HCT116 (cell line): Measurements from ENCODE around the gene TMEM175. TPM values are rescaled to one million over a fixed set of nuclear protein-coding genes. Genes with fewer than 3 reads are reported as not detected.

Experiments
- ATAC-seq: fragments of 200-7000 bp; cut with Tn5 transposase; 2 replicates; pipeline ENCODE4 v1.9.1; 2020; ENCODE audit warnings: mild to moderate bottlenecking, moderate library complexity
- BruUV-seq: library from RNA; stranded (reverse); fragments of 400-500 nt; replicated peaks from 2 replicates; lab custom pipeline; 2021; lab: Mats Ljungman, UMichigan
- CTCF ChIA-PET: fragments of 300-600 bp; sonication (Branson Sonifier 250); formaldehyde crosslinking; loops from one replicate; lab custom pipeline; 2021; ENCODE audit warnings: antibody characterized with exemption; lab: Charles Lee
- POLR2A ChIA-PET: fragments of 300-600, 350-600 bp; sonication (Branson Sonifier 250); formaldehyde crosslinking; loops from one replicate; lab custom pipeline; 2021; ENCODE audit warnings: antibody characterized with exemption; lab: Charles Lee
- RAD21 ChIA-PET, 2 experiments: fragments of 300-600 bp; sonication (Branson Sonifier 250); formaldehyde crosslinking; loops; one replicate each; lab custom pipeline; 2023; ENCODE audit warnings: low total read pairs in 2 of 2; ENCODE audit not compliant: uncharacterized antibody in 2 of 2, unreplicated experiment in 2 of 2, low non-redundant PET in 1 of 2; lab: Charles Lee
- DNase-seq: peaks from one replicate; pipeline ENCODE4 v3.0.0-alpha.2; 2010; ENCODE audit warnings: low read depth, low spot score
- H2AFZ ChIP-seq: fragments of 200-600 bp; shearing (Covaris generic), sonication (generic); 2 replicates; pipeline ENCODE4 v1.6.1; 2017; ENCODE audit warnings: low read depth, mixed run types, mixed read lengths, antibody characterized with exemption, low read length; ENCODE audit not compliant: poor library complexity, severe bottlenecking
- H3K27ac ChIP-seq: 2 replicates; pipeline ENCODE4 v1.5.1; 2012; ENCODE audit warnings: low read depth, low read length
- H3K27me3 ChIP-seq: fragments of 200-600 bp; sonication (generic); 2 replicates; pipeline ENCODE4 v1.6.1; 2016; ENCODE audit warnings: mixed run types, low read length, mixed read lengths; ENCODE audit not compliant: insufficient read depth
- H3K36me3 ChIP-seq, 2 experiments: fragments of 200-500 bp in 1 of 2; fragments of 200-600 bp in 1 of 2; sonication (Bioruptor generic) in 1 of 2; sonication (generic) in 1 of 2; 2 replicates each; pipeline versions ENCODE4 v1.5.1 to v1.6.1; 2014 to 2016; ENCODE audit warnings: low read length in 2 of 2, inconsistent platforms in 1 of 2, mixed read lengths in 1 of 2, mixed run types in 1 of 2; ENCODE audit not compliant: insufficient read depth in 2 of 2, control insufficient read depth in 1 of 2
- H3K4me1 ChIP-seq, 2 experiments: fragments of 200-600 bp in 1 of 2; sonication (generic) in 1 of 2; 2 replicates each; pipeline versions ENCODE4 v1.5.1 to v1.6.1; 2012 to 2017; ENCODE audit warnings: low read length in 2 of 2, inconsistent platforms in 1 of 2, mild to moderate bottlenecking in 1 of 2, mixed read lengths in 1 of 2, mixed run types in 1 of 2, moderate library complexity in 1 of 2; ENCODE audit not compliant: insufficient read depth in 2 of 2, control insufficient read depth in 1 of 2
- H3K4me2 ChIP-seq: fragments of 200-600 bp; sonication (generic); 2 replicates; pipeline ENCODE4 v1.6.1; 2017; ENCODE audit warnings: mixed run types, low read length, mixed read lengths
- H3K4me3 ChIP-seq, 2 experiments: fragments of 200-600 bp in 1 of 2; sonication (generic) in 1 of 2; replicated peaks in 1 of 2; 2 replicates each; pipeline ENCODE4 v1.5.1; 2011 to 2016; ENCODE audit warnings: low read length in 2 of 2, control low read depth in 1 of 2, low read depth in 1 of 2, mild to moderate bottlenecking in 1 of 2, mixed read lengths in 1 of 2, mixed run types in 1 of 2
- H3K79me2 ChIP-seq: fragments of 200-600 bp; sonication (generic); 2 replicates; pipeline ENCODE4 v1.6.1; 2017; ENCODE audit warnings: mild to moderate bottlenecking, mixed run types, low read length, moderate library complexity, mixed read lengths; ENCODE audit not compliant: insufficient read depth
- H3K9ac ChIP-seq: fragments of 200-600 bp; sonication (generic); 2 replicates; pipeline ENCODE4 v1.6.1; 2016; ENCODE audit warnings: low read length, mixed read lengths
- H3K9me2 ChIP-seq: fragments of 200-600 bp; sonication (generic), shearing (Covaris generic); 2 replicates; pipeline ENCODE4 v1.6.1; 2017; ENCODE audit warnings: mixed run types, mild to moderate bottlenecking, moderate library complexity; ENCODE audit not compliant: insufficient read depth
- H3K9me3 ChIP-seq, 2 experiments: fragments of 200-500 bp in 1 of 2; fragments of 200-600 bp in 1 of 2; sonication (Bioruptor generic) in 1 of 2; sonication (generic) in 1 of 2; 2 replicates each; pipeline ENCODE4 v1.6.1; 2014 to 2017; ENCODE audit warnings: low read length in 2 of 2, mixed read lengths in 2 of 2, inconsistent platforms in 1 of 2, low read depth in 1 of 2, mild to moderate bottlenecking in 1 of 2, mixed run types in 1 of 2, moderate library complexity in 1 of 2; ENCODE audit not compliant: control insufficient read depth in 1 of 2, insufficient read depth in 1 of 2
- H4K20me1 ChIP-seq: fragments of 200-600 bp; sonication (generic), shearing (Covaris generic); 2 replicates; pipeline ENCODE4 v1.6.1; 2017; ENCODE audit warnings: mixed run types, mild to moderate bottlenecking, moderate library complexity; ENCODE audit not compliant: insufficient read depth
- CEBPB ChIP-seq: IDR thresholded peaks from 2 replicates; pipeline ENCODE4 v1.6.1; 2012; ENCODE audit warnings: low read depth
- CTCF ChIP-seq, 3 experiments: fragments of 200-600 bp in 1 of 3; sonication (generic) in 1 of 3; IDR thresholded peaks in 2 of 3; conservative IDR thresholded peaks in 1 of 3; 2 replicates each; pipeline ENCODE4 v1.5.1; 2012 to 2017; ENCODE audit warnings: low read depth in 2 of 3, low read length in 2 of 3, antibody characterized with exemption in 1 of 3, borderline replicate concordance in 1 of 3, control low read depth in 1 of 3, mild to moderate bottlenecking in 1 of 3, mixed read lengths in 1 of 3, mixed run types in 1 of 3, moderate library complexity in 1 of 3; ENCODE audit not compliant: insufficient read depth in 1 of 3
- ELF1 ChIP-seq: IDR thresholded peaks from 2 replicates; pipeline ENCODE4 v1.6.1; 2012; ENCODE audit warnings: low read depth, borderline replicate concordance
- EZH2phosphoT487 ChIP-seq: fragments of 200-600 bp; IDR thresholded peaks from 2 replicates; pipeline ENCODE4 v1.6.1; 2018; ENCODE audit warnings: antibody characterized with exemption, borderline replicate concordance
- FOSL1 ChIP-seq: IDR thresholded peaks from 2 replicates; pipeline ENCODE4 v1.6.1; 2012; ENCODE audit warnings: low read depth
- JUND ChIP-seq: IDR thresholded peaks from 2 replicates; pipeline ENCODE4 v1.6.1; 2012
- POLR2A ChIP-seq: IDR thresholded peaks from 2 replicates; pipeline ENCODE4 v1.7.0; 2011; ENCODE audit warnings: borderline replicate concordance; ENCODE audit not compliant: insufficient read depth, insufficient read length; ENCODE audit errors: extremely low read depth
- POLR2AphosphoS5 ChIP-seq: IDR thresholded peaks from 2 replicates; pipeline ENCODE4 v1.6.1; 2011; ENCODE audit warnings: mild to moderate bottlenecking, low read depth, low read length, moderate library complexity
- RAD21 ChIP-seq: IDR thresholded peaks from 2 replicates; pipeline ENCODE4 v1.6.1; 2012; ENCODE audit warnings: low read depth, mild to moderate bottlenecking
- REST ChIP-seq: IDR thresholded peaks from 2 replicates; pipeline ENCODE4 v1.6.1; 2012; ENCODE audit warnings: low read depth
- SP1 ChIP-seq: IDR thresholded peaks from 2 replicates; pipeline ENCODE4 v1.6.1; 2012; ENCODE audit warnings: low read depth
- SRF ChIP-seq: IDR thresholded peaks from 2 replicates; pipeline ENCODE4 v1.6.1; 2012; ENCODE audit warnings: low read depth
- TCF7L2 ChIP-seq: IDR thresholded peaks from 2 replicates; pipeline ENCODE4 v1.7.0; 2011; ENCODE audit warnings: borderline replicate concordance, inconsistent platforms; ENCODE audit not compliant: insufficient read depth, insufficient read length; ENCODE audit errors: extremely low read depth
- YY1 ChIP-seq: IDR thresholded peaks from 2 replicates; pipeline ENCODE4 v1.6.1; 2011; ENCODE audit warnings: low read length, low read depth, moderate library complexity, mild to moderate bottlenecking; ENCODE audit not compliant: insufficient replicate concordance; ENCODE audit errors: extremely low read depth
- ZFX ChIP-seq: fragments of 450-650 bp; IDR thresholded peaks from 2 replicates; pipeline ENCODE4 v1.6.1; 2017
- intact Hi-C: fragments of 100-400 bp; cut with micrococcal nuclease; formaldehyde crosslinking; loops from 2 replicates; pipeline ENCODE4 v1.10.0; 2022
- total RNA-seq: library from RNA; stranded (reverse); gene quantifications from one replicate; pipeline ENCODE4 v1.2.1, GENCODE V29; 2021; ENCODE audit not compliant: unreplicated experiment
- TF ChIP-seq, protein P1 (sequence below): IDR thresholded peaks from 2 replicates; pipeline ENCODE4 v1.6.1; 2012

TMEM175 gene
- total RNA-seq, 1 experiment from 2014 or later, result 17.5 TPM

DNA sequence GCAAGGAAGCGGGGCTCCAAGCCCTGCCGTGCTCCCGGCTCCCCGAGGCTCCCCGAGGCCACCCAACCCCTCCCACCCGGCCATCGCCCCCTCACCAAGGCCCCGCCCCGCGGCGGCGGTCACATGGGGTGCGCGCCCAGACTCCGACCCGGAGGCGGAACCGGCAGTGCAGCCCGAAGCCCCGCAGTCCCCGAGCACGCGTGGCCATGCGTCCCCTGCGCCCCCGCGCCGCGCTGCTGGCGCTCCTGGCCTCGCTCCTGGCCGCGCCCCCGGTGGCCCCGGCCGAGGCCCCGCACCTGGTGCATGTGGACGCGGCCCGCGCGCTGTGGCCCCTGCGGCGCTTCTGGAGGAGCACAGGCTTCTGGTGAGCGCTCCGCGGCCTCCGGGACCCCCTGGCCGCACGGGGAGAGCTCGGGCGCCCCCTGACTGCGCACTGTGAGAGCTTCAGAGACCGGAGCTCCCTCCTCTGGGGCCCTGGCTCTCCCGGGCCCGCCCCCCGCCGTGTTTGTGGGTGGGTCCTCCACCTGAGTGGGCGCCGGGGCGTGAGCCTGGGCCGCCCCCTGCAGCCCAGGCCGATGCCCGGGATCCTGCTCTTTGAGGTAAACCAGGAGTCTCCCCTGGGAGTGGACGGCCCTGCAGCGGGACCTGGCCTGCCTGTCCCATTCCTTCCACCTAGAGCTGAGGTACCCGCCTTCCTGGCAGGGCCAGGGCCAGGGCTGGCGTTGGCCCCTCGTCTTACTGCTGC, 54.8 kb downstream of the TMEM175 start, which contains the start of gene IDUA:
IDUA (plus strand) TSS at position 166 of the 745 bp plus-strand sequence; CDS start at position 207, 41 bp downstream.
- POLR2A ChIA-PET, result no interaction called here
- peak; percentile 82 for ATAC-seq
- RAD21 ChIA-PET, result interaction anchor here (0.6 to 1.0 kb wide), 4 partner anchors 24 to 244 kb away, joined by 3 to 4 read pairs (median 4); no protein-coding TSS in a partner anchor

More for the DNA sequence above, 54.8 kb downstream of the TMEM175 start, which contains the start of gene IDUA:
- no peaks in the 10 kb centered on the region for H3K79me2 ChIP-seq
- intact Hi-C loops, result loop anchor here (2.0 to 10.0 kb wide), 3 partner anchors 14 to 382 kb away; partner anchors contain the start of gene DGKQ
- no peaks in the 10 kb centered on the region for H3K27me3 ChIP-seq
- peak within 1 kb of the TSS; percentile 70 for H3K9ac ChIP-seq
- no peaks in the 10 kb centered on the region for H3K36me3 ChIP-seq
- no peaks in the 10 kb centered on the region for H3K9me2 ChIP-seq
- TF ChIP-seq ELF1 (no peak), REST (no peak), FOSL1 (no peak), SP1 (no peak), EZH2phosphoT487 (no peak), POLR2AphosphoS5 (peak; percentile 83), SRF (no peak), CTCF (IDR thresholded peaks at IDR 0.05 in 2 of 3, conservative IDR thresholded peaks at IDR 0.05 in 1 of 3; ENCODE audit: borderline replicate concordance in 1 of 3, insufficient read depth in 1 of 3, low read depth in 2 of 3, low read length in 2 of 3) (peak in 2 of 3 experiments; percentile 49 to 67; a peak in 4 of 6 replicates), YY1 (no peak), POLR2A (peak; percentile 54), JUND (no peak), ZFX (peak; percentile 72; the same call in 1 of the 2 replicates), CEBPB (no peak), RAD21 (no peak), TCF7L2 (peak; percentile 8)
- TF ChIP-seq, protein P1, sequence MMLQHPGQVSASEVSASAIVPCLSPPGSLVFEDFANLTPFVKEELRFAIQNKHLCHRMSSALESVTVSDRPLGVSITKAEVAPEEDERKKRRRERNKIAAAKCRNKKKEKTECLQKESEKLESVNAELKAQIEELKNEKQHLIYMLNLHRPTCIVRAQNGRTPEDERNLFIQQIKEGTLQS, result no peak
- H3K4me1 ChIP-seq, result peaks cover 10 to 39% of the 10 kb centered on the region in 2 experiments
- DNase-seq, result peak; percentile 61
- peak within 1 kb of the TSS; percentile 67 to 71 for H3K4me3 ChIP-seq
- CTCF ChIA-PET, result interaction anchor here (0.7 to 1.3 kb wide), 6 partner anchors 24 to 384 kb away, joined by 3 to 7 read pairs (median 3); partner anchors contain the start of genes FGFRL1, GAK and TMEM175
- no peaks in the 10 kb centered on the region for H4K20me1 ChIP-seq
- BruUV-seq, result no TSS peak
- peak within 1 kb of the TSS; percentile 56 for H2AFZ ChIP-seq
- no peaks in the 10 kb centered on the region for H3K9me3 ChIP-seq
- peak within 1 kb of the TSS; percentile 88 for H3K27ac ChIP-seq
- peak within 1 kb of the TSS; percentile 96 for H3K4me2 ChIP-seq
